Type B pancreatic cell (in vitro differentiated cells): ENCODE results near the gene SLC6A11. TPM values are rescaled to one million over a fixed set of nuclear protein-coding genes. Genes with fewer than 3 reads are reported as not detected.

Experiments used
- DNase-seq: peaks from one replicate; pipeline ENCODE4 v3.0.0; 2021; ENCODE audit warnings: mixed read lengths; ENCODE audit not compliant: unreplicated experiment; ENCODE audit errors: extremely low spot score
- H3K27ac Mint-ChIP-seq: 2 replicates; pipeline ENCODE4 v1.8.0; 2021; ENCODE audit warnings: mild to moderate bottlenecking, mixed read lengths
- H3K27me3 Mint-ChIP-seq: 2 replicates; pipeline ENCODE4 v1.8.0; 2021; ENCODE audit warnings: mixed read lengths
- H3K36me3 Mint-ChIP-seq: 2 replicates; pipeline ENCODE4 v1.8.0; 2021; ENCODE audit warnings: mixed read lengths
- H3K4me1 Mint-ChIP-seq: one replicate; pipeline ENCODE4 v1.8.0; 2021; ENCODE audit warnings: mixed read lengths; ENCODE audit not compliant: unreplicated experiment
- H3K4me3 Mint-ChIP-seq: 2 replicates; pipeline ENCODE4 v1.8.0; 2021; ENCODE audit warnings: mild to moderate bottlenecking, mixed read lengths
- H3K9me3 Mint-ChIP-seq: 2 replicates; pipeline ENCODE4 v1.8.0; 2021; ENCODE audit warnings: mixed read lengths
- total RNA-seq: library from RNA; stranded (reverse); gene quantifications from 2 replicates; pipeline ENCODE4 v1.2.1, GENCODE V29; 2021; ENCODE audit warnings: low replicate concordance
- TF ChIP-seq, protein P1 (sequence below): fragments of 200-600 bp; sonication (generic); conservative IDR thresholded peaks from 2 replicates; pipeline ENCODE4 v1.5.0; 2021; ENCODE audit warnings: antibody characterized with exemption, mild to moderate bottlenecking

The SLC6A11 gene
- total RNA-seq, 1 donor from 2014 or later: 3.0 TPM

DNA sequence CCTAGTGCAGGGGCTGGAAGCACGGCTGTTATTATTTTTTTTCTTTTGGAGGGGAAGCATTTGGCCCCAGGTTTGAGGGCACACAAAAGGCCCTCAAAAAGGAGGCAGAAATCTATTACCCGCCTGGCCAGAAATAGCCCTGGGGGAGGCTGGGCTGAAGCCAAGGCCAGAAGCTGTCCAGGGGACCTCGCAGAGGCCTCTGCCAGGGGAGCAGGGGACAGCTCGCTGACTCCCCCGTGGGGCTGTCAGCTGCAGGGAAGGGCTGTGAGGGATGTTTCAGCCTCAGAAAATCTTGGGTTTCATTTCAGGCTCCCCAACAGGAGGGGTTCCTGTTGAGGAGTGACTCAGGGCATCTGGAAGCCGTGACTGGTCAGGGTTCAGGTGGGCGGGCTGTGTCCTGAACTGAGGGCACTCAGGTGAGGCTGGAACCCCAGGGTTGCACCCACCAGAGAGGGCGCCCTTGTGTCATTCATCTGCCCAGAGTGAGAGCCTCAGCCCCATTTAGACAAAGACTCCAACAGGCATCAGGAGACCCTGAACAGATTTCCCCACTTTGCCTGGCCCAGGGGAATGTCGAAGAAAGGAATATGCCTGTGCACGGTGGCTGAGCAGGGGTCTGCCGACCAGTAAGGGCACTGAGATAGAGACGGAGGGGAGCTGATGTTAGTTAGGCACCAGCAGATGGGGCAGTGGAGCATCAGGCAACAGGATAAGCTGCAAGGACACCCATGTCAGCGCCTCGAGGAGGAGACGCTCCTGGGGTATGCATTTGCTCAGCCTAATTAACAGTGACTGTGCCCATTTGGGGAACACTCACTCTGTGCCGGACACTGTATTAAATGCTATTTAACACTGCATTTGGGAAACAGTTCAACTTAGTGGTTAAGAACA, 43.5 kb upstream of the SLC6A11 start:
- Mint-ChIP-seq H3K4me3 (no peak overlapping the region), H3K36me3 (no peaks in the 10 kb centered on the region), H3K9me3 (no peaks in the 10 kb centered on the region), H3K4me1 (no peaks in the 10 kb centered on the region), H3K27me3 (peaks cover 52% of the 10 kb centered on the region), H3K27ac (no peak overlapping the region)
- peak; percentile 66 for DNase-seq
- TF ChIP-seq, protein P1, sequence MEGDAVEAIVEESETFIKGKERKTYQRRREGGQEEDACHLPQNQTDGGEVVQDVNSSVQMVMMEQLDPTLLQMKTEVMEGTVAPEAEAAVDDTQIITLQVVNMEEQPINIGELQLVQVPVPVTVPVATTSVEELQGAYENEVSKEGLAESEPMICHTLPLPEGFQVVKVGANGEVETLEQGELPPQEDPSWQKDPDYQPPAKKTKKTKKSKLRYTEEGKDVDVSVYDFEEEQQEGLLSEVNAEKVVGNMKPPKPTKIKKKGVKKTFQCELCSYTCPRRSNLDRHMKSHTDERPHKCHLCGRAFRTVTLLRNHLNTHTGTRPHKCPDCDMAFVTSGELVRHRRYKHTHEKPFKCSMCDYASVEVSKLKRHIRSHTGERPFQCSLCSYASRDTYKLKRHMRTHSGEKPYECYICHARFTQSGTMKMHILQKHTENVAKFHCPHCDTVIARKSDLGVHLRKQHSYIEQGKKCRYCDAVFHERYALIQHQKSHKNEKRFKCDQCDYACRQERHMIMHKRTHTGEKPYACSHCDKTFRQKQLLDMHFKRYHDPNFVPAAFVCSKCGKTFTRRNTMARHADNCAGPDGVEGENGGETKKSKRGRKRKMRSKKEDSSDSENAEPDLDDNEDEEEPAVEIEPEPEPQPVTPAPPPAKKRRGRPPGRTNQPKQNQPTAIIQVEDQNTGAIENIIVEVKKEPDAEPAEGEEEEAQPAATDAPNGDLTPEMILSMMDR: peak; percentile 53

DNA sequence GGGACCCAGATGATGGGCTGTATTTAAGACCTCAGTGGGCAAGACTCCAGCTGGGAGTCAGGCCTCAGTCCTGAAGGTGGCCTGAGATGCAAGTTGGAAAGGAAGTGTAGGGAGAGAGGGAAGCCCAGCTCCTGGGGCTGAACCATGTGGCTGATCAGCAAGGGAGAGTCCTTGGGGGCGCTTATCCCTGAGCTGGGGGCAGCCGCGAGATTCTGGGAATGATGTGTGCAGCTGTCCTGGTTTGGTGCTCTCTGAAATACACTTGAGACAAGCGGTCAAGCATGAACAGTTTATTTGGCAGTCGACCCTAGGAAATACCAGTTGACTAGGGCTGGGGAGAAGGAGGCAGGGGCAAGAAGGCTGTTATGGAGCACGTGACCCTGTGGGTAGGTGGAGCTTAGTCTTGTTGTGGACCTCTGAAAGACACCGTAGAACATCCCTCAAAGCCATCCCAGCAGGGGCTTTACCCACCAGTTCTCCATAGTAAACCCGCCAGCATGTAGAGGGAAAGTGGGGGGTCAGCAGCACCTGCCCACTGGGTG, 41.8 kb upstream of the SLC6A11 start:
- no peaks in the 10 kb centered on the region for H3K36me3 Mint-ChIP-seq
- no peak overlapping the region for H3K27ac Mint-ChIP-seq
- peaks cover 47% of the 10 kb centered on the region for H3K27me3 Mint-ChIP-seq
- no peaks in the 10 kb centered on the region for H3K4me1 Mint-ChIP-seq
- peak; percentile 27 for DNase-seq
- H3K4me3 Mint-ChIP-seq: no peak overlapping the region
- no peaks in the 10 kb centered on the region for H3K9me3 Mint-ChIP-seq
- TF ChIP-seq, protein P1: no peak

DNA sequence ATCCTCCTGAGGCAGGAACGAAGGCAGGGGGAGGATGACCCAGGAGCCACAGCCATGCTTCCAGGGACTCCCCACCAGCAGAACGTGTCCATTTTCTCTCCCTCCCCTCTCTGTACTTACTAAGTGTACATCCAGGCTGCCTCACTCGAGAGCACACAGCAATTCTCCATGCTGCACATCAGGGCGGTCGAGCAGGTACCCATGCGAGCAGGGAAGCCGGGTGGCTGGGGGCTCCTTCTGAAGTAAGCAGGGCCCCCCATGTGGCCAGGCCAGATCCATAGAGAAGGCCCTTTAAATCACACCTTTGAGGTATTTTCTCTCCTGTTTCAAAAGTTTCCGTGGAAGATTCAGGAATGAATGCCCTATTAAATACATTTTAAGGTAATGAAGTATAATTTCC, 41.2 kb upstream of the SLC6A11 start:
- Mint-ChIP-seq H3K27ac (no peak overlapping the region), H3K4me3 (no peak overlapping the region), H3K27me3 (peaks cover 45% of the 10 kb centered on the region), H3K4me1 (no peaks in the 10 kb centered on the region), H3K9me3 (no peaks in the 10 kb centered on the region), H3K36me3 (no peaks in the 10 kb centered on the region)
- peak; percentile 37 for DNase-seq
- TF ChIP-seq, protein P1: no peak

DNA sequence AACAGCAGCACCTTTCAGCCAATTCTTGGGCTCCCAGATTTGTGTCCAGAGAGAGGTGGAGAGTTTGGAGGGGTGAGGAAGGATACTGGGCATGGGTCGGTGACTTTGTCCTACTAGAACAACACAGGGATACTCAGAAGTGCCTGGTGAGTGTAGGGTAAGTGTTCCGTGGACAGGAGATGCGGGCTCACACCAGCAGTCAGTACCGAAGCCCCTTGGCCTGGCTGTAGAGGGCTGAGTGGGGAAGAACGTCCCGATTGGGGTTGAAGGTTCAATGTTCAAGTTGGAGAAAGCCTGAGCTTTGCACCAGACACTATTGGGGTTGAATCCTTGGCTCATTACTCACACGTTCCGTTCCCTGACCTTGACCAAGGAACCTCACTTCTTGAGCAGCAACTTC, 40.8 kb upstream of the SLC6A11 start:
- Mint-ChIP-seq H3K27me3 (peaks cover 46% of the 10 kb centered on the region), H3K4me1 (no peaks in the 10 kb centered on the region), H3K36me3 (peaks cover 3% of the 10 kb centered on the region), H3K27ac (no peak overlapping the region), H3K9me3 (peaks cover 4% of the 10 kb centered on the region), H3K4me3 (no peak overlapping the region)
- DNase-seq: peak; percentile 29
- TF ChIP-seq, protein P1: no peak

DNA sequence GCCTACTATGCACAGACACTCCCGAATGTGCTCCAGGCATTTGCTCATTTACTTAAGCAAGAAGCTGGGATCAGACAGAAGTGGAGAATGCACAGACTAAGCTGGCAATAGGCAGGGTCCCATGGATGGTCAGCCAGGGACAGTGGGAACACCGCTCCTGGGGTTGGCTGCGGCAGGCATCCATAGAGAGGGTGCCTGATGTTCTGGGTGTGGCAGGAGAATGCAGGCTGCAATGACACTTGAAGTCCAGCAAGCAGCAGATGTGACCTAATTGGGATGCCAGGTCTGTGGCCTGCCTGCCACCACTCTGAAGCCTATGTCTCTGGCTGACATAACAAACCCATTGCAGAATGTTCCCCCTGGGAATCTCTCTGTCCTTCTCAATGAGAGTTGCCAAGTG, 40.2 kb upstream of the SLC6A11 start:
- TF ChIP-seq, protein P1: no peak
- Mint-ChIP-seq H3K4me1 (no peaks in the 10 kb centered on the region), H3K36me3 (peaks cover 3% of the 10 kb centered on the region), H3K27me3 (peaks cover 46% of the 10 kb centered on the region), H3K27ac (no peak overlapping the region), H3K4me3 (no peak overlapping the region), H3K9me3 (peaks cover 6% of the 10 kb centered on the region)
- DNase-seq: peak; percentile 45
